Spleen (tissue), 11 donors: ENCODE measurements around the gene NLN. TPM values are rescaled to one million over a fixed set of nuclear protein-coding genes. Genes with fewer than 3 reads are reported as not detected.

Source experiments
- DNase-seq: peaks from one replicate; pipeline ENCODE4 v3.0.0-alpha.2; 2020
- H3K27ac ChIP-seq, 8 donors: fragments of 200-600 bp; sonication (generic) in 7 of 8; 1 replicate in 4 of 8; 2 replicates in 4 of 8; pipeline versions ENCODE4 v1.5.0 to v1.8.0; 2016 to 2021; ENCODE audit warnings: inconsistent platforms in 4 of 8, mild to moderate bottlenecking in 4 of 8, moderate library complexity in 1 of 8
- H3K27me3 ChIP-seq, 7 donors: fragments of 200-600 bp; sonication (generic) in 6 of 7; replicated peaks in 1 of 7; 1 replicate in 4 of 7; 2 replicates in 3 of 7; pipeline versions ENCODE4 v1.5.0 to v1.8.0; 2016 to 2021; ENCODE audit warnings: inconsistent platforms in 3 of 7, mild to moderate bottlenecking in 1 of 7
- H3K36me3 ChIP-seq, 6 donors: fragments of 200-600 bp; sonication (generic) in 5 of 6; 1 replicate in 4 of 6; 2 replicates in 2 of 6; pipeline versions ENCODE4 v1.5.0 to v1.8.0; 2016 to 2021; ENCODE audit warnings: inconsistent platforms in 2 of 6
- H3K4me1 ChIP-seq, 6 donors: fragments of 200-600 bp; sonication (generic) in 5 of 6; 1 replicate in 3 of 6; 2 replicates in 3 of 6; pipeline versions ENCODE4 v1.5.0 to v1.8.0; 2016 to 2021; ENCODE audit warnings: inconsistent platforms in 3 of 6
- H3K4me3 ChIP-seq, 8 donors: fragments of 200-600 bp; sonication (generic) in 7 of 8; 1 replicate in 4 of 8; 2 replicates in 4 of 8; pipeline versions ENCODE4 v1.5.0 to v1.8.0; 2016 to 2021; ENCODE audit warnings: inconsistent platforms in 4 of 8, mild to moderate bottlenecking in 4 of 8, moderate library complexity in 2 of 8
- H3K9me3 ChIP-seq, 8 donors: fragments of 200-600 bp; sonication (generic) in 7 of 8; 1 replicate in 4 of 8; 2 replicates in 4 of 8; pipeline versions ENCODE4 v1.5.0 to v1.8.0; 2016 to 2021; ENCODE audit warnings: inconsistent platforms in 4 of 8
- POLR2A ChIP-seq, 3 donors: fragments of 450-650 bp; IDR thresholded peaks; one replicate each; pipeline ENCODE4 v1.5.1; 2017; ENCODE audit warnings: antibody characterized with exemption in 3 of 3, mild to moderate bottlenecking in 1 of 3
- POLR2AphosphoS5 ChIP-seq, 3 donors: sonication (generic); formaldehyde crosslinking; IDR thresholded peaks; one replicate each; pipeline ENCODE4 v1.5.1; 2017; ENCODE audit warnings: antibody characterized with exemption in 3 of 3
- WGBS, 5 donors: extraction: QIAGEN DNeasy Blood & Tissue Kit in 3 of 5; methylation state at CpG; one replicate each; pipeline versions ENCODE4 v1.1.5 to v1.1.7; 2013 to 2018; 5-methylcytosine and 5-hydroxymethylcytosine counted together
- intact Hi-C: fragments of 100-400 bp; cut with DNase I; formaldehyde crosslinking; loops from one replicate; pipeline ENCODE4 v1.15.0; 2023; ENCODE audit warnings: low total_unique reads
- polyA plus RNA-seq, 3 donors: library from polyadenylated mRNA; stranded (reverse); fragments of 200-250 nt; gene quantifications; one replicate each; pipeline ENCODE4 v1.2.1, GENCODE V29; 2013
- total RNA-seq, 7 donors: library from RNA; depleted of rRNA in 3 of 7; stranded (reverse); fragments of >200 nt in 3 of 7; fragmentation: NEBNext Ultra II Directional in 4 of 7; extraction: Animal tissue kit (Norgen Biotek cat#: 25700) in 4 of 7; gene quantifications; one replicate each; pipeline versions ENCODE4 v1.1.0 to v1.2.1, GENCODE V29; 2016 to 2021
- TF ChIP-seq, protein P1 (sequence below), 11 experiments: fragments of 200-600 bp in 7 of 11; fragments of 450-650 bp in 4 of 11; sonication (generic) in 4 of 11; IDR thresholded peaks in 8 of 11; conservative IDR thresholded peaks in 3 of 11; 1 replicate in 7 of 11; 2 replicates in 4 of 11; pipeline versions ENCODE4 v1.4.0 to v1.8.0; 2016 to 2021; ENCODE audit warnings: antibody characterized with exemption in 11 of 11, inconsistent platforms in 4 of 11, mild to moderate bottlenecking in 1 of 11
- donor health status: healthy with polysubstance abuse.
- donor health status: DM: no; HTN: no; CAD: no; lungs with moderate emphysema.
- donor health status: DM: no; HTN: no; CAD: no.
- donor health status: Bipolar disorder and iron deficiency.
- donor health status: healthy.
- donor health status: DM: no; HTN: no; CAD: no.
- donor health status: DM: yes; HTN: yes; CAD: no.

Gene NLN
- total and polyA plus RNA-seq, 10 donors = 1.3 to 24.8 (median 9.0) TPM

DNA sequence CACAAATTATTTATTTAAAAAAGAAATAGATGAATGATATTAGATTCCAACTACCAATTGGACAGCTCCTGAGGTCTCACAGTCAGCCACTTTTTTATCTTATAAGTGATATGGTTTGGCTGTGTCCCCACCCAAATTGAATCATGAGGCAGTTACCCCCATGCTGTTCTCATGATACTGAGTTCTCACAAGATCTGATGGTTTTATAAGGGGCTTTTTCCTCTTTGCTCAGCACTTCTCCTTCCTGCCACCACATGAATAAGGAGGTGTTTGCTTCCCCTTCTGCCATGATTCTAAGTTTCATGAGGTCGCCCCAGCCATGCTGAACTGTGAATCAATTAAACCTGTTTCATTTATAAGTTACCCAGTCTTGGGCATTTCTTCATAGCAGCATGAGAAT is 12.9 kb downstream of the NLN start:
- H3K36me3 ChIP-seq = no peaks in the 10 kb centered on the region
- no peak for DNase-seq
- H3K4me3 ChIP-seq = no peak overlapping the region
- no peaks in the 10 kb centered on the region for H3K9me3 ChIP-seq
- no peak for TF ChIP-seq POLR2A (IDR thresholded peaks at IDR 0.05)
- TF ChIP-seq, protein P1, sequence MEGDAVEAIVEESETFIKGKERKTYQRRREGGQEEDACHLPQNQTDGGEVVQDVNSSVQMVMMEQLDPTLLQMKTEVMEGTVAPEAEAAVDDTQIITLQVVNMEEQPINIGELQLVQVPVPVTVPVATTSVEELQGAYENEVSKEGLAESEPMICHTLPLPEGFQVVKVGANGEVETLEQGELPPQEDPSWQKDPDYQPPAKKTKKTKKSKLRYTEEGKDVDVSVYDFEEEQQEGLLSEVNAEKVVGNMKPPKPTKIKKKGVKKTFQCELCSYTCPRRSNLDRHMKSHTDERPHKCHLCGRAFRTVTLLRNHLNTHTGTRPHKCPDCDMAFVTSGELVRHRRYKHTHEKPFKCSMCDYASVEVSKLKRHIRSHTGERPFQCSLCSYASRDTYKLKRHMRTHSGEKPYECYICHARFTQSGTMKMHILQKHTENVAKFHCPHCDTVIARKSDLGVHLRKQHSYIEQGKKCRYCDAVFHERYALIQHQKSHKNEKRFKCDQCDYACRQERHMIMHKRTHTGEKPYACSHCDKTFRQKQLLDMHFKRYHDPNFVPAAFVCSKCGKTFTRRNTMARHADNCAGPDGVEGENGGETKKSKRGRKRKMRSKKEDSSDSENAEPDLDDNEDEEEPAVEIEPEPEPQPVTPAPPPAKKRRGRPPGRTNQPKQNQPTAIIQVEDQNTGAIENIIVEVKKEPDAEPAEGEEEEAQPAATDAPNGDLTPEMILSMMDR (IDR thresholded peaks at IDR 0.05 in 8 of 11, conservative IDR thresholded peaks at IDR 0.05 in 3 of 11) = no peak
- TF ChIP-seq POLR2AphosphoS5 (IDR thresholded peaks at IDR 0.05) = no peak
- 27 to 51% (median 41%) methylated on average over 1 of the region's 1 CpG for WGBS, 5 donors
- H3K27ac ChIP-seq = peak overlapping the region in 4 of 8 donors; percentile 1 to 62 (median 48)
- H3K27me3 ChIP-seq = no peaks in the 10 kb centered on the region
- peaks cover 3 to 14% (median 12%) of the 10 kb centered on the region in 6 donors for H3K4me1 ChIP-seq
- intact Hi-C loops = no loop called here

- intact Hi-C loops = no loop called here
- Histone ChIP-seq H3K4me1 (peaks cover 3 to 14% (median 12%) of the 10 kb centered on the region in 6 donors), H3K9me3 (no peaks in the 10 kb centered on the region), H3K36me3 (no peaks in the 10 kb centered on the region), H3K27ac (no peak overlapping the region), H3K4me3 (no peak overlapping the region), H3K27me3 (no peaks in the 10 kb centered on the region)
- TF ChIP-seq, protein P1 (IDR thresholded peaks at IDR 0.05 in 8 of 11, conservative IDR thresholded peaks at IDR 0.05 in 3 of 11) = no peak
- no peak for TF ChIP-seq POLR2AphosphoS5 (IDR thresholded peaks at IDR 0.05)
- TF ChIP-seq POLR2A (IDR thresholded peaks at IDR 0.05) = no peak
- no peak for DNase-seq
- 72 to 92% (median 87%) methylated on average over 1 of the region's 1 CpG for WGBS, 5 donors
Measured at GRCh38 chr5:65736011-65736410, 14.0 kb downstream of the NLN start.

GRCh38 chr5:65737842-65738241 is 15.8 kb downstream of the NLN start:
- no peak overlapping the region for H3K4me3 ChIP-seq
- WGBS, 5 donors = 83 to 97% (median 90%) methylated on average over 7 of the region's 7 CpGs
- H3K27ac ChIP-seq = no peak overlapping the region
- intact Hi-C loops = no loop called here
- DNase-seq = no peak
- no peaks in the 10 kb centered on the region for H3K27me3 ChIP-seq
- no peaks in the 10 kb centered on the region for H3K9me3 ChIP-seq
- peaks cover 3 to 21% (median 9%) of the 10 kb centered on the region in 6 donors for H3K4me1 ChIP-seq
- TF ChIP-seq POLR2AphosphoS5 (IDR thresholded peaks at IDR 0.05) (no peak), POLR2A (IDR thresholded peaks at IDR 0.05) (no peak)
- TF ChIP-seq, protein P1 (IDR thresholded peaks at IDR 0.05 in 8 of 11, conservative IDR thresholded peaks at IDR 0.05 in 3 of 11) = no peak
- H3K36me3 ChIP-seq = no peaks in the 10 kb centered on the region

GRCh38 chr5:65738305-65738704 is 16.3 kb downstream of the NLN start:
- peaks cover 3 to 21% (median 9%) of the 10 kb centered on the region in 6 donors for H3K4me1 ChIP-seq
- H3K36me3 ChIP-seq = no peaks in the 10 kb centered on the region
- no peak for DNase-seq
- whole genome bisulfite sequencing, 5 donors = 73 to 87% (median 86%) methylated on average over 4 of the region's 4 CpGs
- no peaks in the 10 kb centered on the region for H3K27me3 ChIP-seq
- no peak for TF ChIP-seq POLR2AphosphoS5 (IDR thresholded peaks at IDR 0.05)
- TF ChIP-seq, protein P1 (IDR thresholded peaks at IDR 0.05 in 8 of 11, conservative IDR thresholded peaks at IDR 0.05 in 3 of 11) = no peak
- TF ChIP-seq POLR2A (IDR thresholded peaks at IDR 0.05) = no peak
- H3K4me3 ChIP-seq = no peak overlapping the region
- intact Hi-C loops = no loop called here
- no peak overlapping the region for H3K27ac ChIP-seq
- H3K9me3 ChIP-seq = no peaks in the 10 kb centered on the region
